ENCODE measurements around the gene TRAPPC3L. TPM values are rescaled to one million over a fixed set of nuclear protein-coding genes. Genes with fewer than 3 reads are reported as not detected.

TRAPPC3L gene
- total and polyA plus RNA-seq, 9 of the 15 experiments (the other 6 are each of a cell fraction or from before 2014, with no cell fraction given), result not detected

GRCh38 chr6:116512734-116513133 is 32.8 kb downstream of the TRAPPC3L start:
- H3K27ac ChIP-seq (ENCODE audit: extremely low read depth, low read depth, low read length), result no peak overlapping the region
- H3K9me1 ChIP-seq (ENCODE audit: control insufficient read depth, insufficient read depth, low read length), result no peaks in the 10 kb centered on the region
- ATAC-seq (no peak), DNase-seq (ENCODE audit: extremely low read depth in 1 of 4, low spot score in 3 of 4) (no peak), FAIRE-seq (no peak)
- BruUV-seq (replicated peaks), result no TSS peak
- no peak overlapping the region for H3K4me3 ChIP-seq
- intact Hi-C loops (cut with micrococcal nuclease), result loop anchor here (5.0 kb wide), 1 partner anchor 70 kb away; no protein-coding TSS in a partner anchor
- ChIA-PET POLR2A (interaction anchor here (0.6 to 1.8 kb wide), 8 partner anchors 9 to 346 kb away, joined by 3 to 10 read pairs (median 3); partner anchors contain the start of gene TSPYL1), CTCF (ENCODE audit: low intra/inter-chr PET ratio) (no interaction called here)
- H4K20me1 ChIP-seq (replicated peaks; ENCODE audit: control insufficient read depth, insufficient read depth, low read length), result no peaks in the 10 kb centered on the region
- peaks cover 3 to 6% of the 10 kb centered on the region in 2 experiments; a peak in 3 of 5 replicates for H3K4me1 ChIP-seq (replicated peaks in 1 of 2; ENCODE audit: control insufficient read depth in 2 of 2, insufficient read depth in 2 of 2, low read length in 2 of 2)
- no peaks in the 10 kb centered on the region for H3K79me2 ChIP-seq (ENCODE audit: control insufficient read depth, insufficient read depth, low read length)
- H3K36me3 ChIP-seq (ENCODE audit: control insufficient read depth, insufficient read depth, low read length), result no peaks in the 10 kb centered on the region
- H3K4me2 ChIP-seq (ENCODE audit: insufficient read depth, low read length), result no peak overlapping the region
- H3K27me3 ChIP-seq (ENCODE audit: control insufficient read depth in 2 of 2, insufficient read depth in 2 of 2, low read length in 2 of 2), result no peaks in the 10 kb centered on the region; a peak in 2 of 5 replicates
- H3K9ac ChIP-seq (ENCODE audit: insufficient read depth in 1 of 2, low read depth in 2 of 2, low read length in 2 of 2), result no peak overlapping the region
- H3K9me3 ChIP-seq (replicated peaks; ENCODE audit: control insufficient read depth, insufficient read depth, low read depth, low read length), result no peaks in the 10 kb centered on the region
- in situ Hi-C loops (cut with MboI), result no loop called here
- no peak overlapping the region for H2AFZ ChIP-seq (ENCODE audit: low read depth, low read length)
- TF ChIP-seq, protein P1, sequence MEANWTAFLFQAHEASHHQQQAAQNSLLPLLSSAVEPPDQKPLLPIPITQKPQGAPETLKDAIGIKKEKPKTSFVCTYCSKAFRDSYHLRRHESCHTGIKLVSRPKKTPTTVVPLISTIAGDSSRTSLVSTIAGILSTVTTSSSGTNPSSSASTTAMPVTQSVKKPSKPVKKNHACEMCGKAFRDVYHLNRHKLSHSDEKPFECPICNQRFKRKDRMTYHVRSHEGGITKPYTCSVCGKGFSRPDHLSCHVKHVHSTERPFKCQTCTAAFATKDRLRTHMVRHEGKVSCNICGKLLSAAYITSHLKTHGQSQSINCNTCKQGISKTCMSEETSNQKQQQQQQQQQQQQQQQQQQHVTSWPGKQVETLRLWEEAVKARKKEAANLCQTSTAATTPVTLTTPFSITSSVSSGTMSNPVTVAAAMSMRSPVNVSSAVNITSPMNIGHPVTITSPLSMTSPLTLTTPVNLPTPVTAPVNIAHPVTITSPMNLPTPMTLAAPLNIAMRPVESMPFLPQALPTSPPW (CRISPR knock-in tag; IDR thresholded peaks at IDR 0.05), result no peak
- TF ChIP-seq, protein P2, sequence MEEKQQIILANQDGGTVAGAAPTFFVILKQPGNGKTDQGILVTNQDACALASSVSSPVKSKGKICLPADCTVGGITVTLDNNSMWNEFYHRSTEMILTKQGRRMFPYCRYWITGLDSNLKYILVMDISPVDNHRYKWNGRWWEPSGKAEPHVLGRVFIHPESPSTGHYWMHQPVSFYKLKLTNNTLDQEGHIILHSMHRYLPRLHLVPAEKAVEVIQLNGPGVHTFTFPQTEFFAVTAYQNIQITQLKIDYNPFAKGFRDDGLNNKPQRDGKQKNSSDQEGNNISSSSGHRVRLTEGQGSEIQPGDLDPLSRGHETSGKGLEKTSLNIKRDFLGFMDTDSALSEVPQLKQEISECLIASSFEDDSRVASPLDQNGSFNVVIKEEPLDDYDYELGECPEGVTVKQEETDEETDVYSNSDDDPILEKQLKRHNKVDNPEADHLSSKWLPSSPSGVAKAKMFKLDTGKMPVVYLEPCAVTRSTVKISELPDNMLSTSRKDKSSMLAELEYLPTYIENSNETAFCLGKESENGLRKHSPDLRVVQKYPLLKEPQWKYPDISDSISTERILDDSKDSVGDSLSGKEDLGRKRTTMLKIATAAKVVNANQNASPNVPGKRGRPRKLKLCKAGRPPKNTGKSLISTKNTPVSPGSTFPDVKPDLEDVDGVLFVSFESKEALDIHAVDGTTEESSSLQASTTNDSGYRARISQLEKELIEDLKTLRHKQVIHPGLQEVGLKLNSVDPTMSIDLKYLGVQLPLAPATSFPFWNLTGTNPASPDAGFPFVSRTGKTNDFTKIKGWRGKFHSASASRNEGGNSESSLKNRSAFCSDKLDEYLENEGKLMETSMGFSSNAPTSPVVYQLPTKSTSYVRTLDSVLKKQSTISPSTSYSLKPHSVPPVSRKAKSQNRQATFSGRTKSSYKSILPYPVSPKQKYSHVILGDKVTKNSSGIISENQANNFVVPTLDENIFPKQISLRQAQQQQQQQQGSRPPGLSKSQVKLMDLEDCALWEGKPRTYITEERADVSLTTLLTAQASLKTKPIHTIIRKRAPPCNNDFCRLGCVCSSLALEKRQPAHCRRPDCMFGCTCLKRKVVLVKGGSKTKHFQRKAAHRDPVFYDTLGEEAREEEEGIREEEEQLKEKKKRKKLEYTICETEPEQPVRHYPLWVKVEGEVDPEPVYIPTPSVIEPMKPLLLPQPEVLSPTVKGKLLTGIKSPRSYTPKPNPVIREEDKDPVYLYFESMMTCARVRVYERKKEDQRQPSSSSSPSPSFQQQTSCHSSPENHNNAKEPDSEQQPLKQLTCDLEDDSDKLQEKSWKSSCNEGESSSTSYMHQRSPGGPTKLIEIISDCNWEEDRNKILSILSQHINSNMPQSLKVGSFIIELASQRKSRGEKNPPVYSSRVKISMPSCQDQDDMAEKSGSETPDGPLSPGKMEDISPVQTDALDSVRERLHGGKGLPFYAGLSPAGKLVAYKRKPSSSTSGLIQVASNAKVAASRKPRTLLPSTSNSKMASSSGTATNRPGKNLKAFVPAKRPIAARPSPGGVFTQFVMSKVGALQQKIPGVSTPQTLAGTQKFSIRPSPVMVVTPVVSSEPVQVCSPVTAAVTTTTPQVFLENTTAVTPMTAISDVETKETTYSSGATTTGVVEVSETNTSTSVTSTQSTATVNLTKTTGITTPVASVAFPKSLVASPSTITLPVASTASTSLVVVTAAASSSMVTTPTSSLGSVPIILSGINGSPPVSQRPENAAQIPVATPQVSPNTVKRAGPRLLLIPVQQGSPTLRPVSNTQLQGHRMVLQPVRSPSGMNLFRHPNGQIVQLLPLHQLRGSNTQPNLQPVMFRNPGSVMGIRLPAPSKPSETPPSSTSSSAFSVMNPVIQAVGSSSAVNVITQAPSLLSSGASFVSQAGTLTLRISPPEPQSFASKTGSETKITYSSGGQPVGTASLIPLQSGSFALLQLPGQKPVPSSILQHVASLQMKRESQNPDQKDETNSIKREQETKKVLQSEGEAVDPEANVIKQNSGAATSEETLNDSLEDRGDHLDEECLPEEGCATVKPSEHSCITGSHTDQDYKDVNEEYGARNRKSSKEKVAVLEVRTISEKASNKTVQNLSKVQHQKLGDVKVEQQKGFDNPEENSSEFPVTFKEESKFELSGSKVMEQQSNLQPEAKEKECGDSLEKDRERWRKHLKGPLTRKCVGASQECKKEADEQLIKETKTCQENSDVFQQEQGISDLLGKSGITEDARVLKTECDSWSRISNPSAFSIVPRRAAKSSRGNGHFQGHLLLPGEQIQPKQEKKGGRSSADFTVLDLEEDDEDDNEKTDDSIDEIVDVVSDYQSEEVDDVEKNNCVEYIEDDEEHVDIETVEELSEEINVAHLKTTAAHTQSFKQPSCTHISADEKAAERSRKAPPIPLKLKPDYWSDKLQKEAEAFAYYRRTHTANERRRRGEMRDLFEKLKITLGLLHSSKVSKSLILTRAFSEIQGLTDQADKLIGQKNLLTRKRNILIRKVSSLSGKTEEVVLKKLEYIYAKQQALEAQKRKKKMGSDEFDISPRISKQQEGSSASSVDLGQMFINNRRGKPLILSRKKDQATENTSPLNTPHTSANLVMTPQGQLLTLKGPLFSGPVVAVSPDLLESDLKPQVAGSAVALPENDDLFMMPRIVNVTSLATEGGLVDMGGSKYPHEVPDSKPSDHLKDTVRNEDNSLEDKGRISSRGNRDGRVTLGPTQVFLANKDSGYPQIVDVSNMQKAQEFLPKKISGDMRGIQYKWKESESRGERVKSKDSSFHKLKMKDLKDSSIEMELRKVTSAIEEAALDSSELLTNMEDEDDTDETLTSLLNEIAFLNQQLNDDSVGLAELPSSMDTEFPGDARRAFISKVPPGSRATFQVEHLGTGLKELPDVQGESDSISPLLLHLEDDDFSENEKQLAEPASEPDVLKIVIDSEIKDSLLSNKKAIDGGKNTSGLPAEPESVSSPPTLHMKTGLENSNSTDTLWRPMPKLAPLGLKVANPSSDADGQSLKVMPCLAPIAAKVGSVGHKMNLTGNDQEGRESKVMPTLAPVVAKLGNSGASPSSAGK (IDR thresholded peaks at IDR 0.05), result no peak
- TF ChIP-seq SIN3B (IDR thresholded peaks at IDR 0.05; ENCODE audit: low read depth) (no peak), OTX1 (CRISPR knock-in tag; IDR thresholded peaks at IDR 0.05) (no peak), COPS2 (conservative IDR thresholded peaks at IDR 0.05) (no peak), ADNP (tag; IDR thresholded peaks at IDR 0.05) (no peak), JUND (IDR thresholded peaks at IDR 0.05; ENCODE audit: borderline replicate concordance, low read depth, low read length) (no peak), JUND (tag; IDR thresholded peaks at IDR 0.05; ENCODE audit: borderline replicate concordance, low read depth, low read length) (no peak), GABPA (tag; conservative IDR thresholded peaks at IDR 0.05; ENCODE audit: low read depth) (no peak), ZNF583 (CRISPR knock-in tag; IDR thresholded peaks at IDR 0.05) (no peak)
